ENCODE results near the gene ALDH1L1.

- TF ChIP-seq FOXA1 (IDR thresholded peaks at IDR 0.05), result no peak
- TF ChIP-seq TARDBP (IDR thresholded peaks at IDR 0.05), result no peak
- no peak for TF ChIP-seq FOXK2 (IDR thresholded peaks at IDR 0.05)
- no peak for TF ChIP-seq FOXM1 (IDR thresholded peaks at IDR 0.05; ENCODE audit: borderline replicate concordance)
These were observed 45.3 kb downstream of the ALDH1L1 start for GRCh38 chr3:126135071-126135405.

Data from HEK293T (cell line).